Motor neuron (in vitro differentiated cells): ENCODE data around the gene DPP9. TPM values are rescaled to one million over a fixed set of nuclear protein-coding genes. Genes with fewer than 3 reads are reported as not detected.

Experiments
- ATAC-seq, 8 experiments: fragments of 200-7000 bp; cut with Tn5 transposase; replicated peaks in 6 of 8; 2 replicates each; pipeline ENCODE4 v1.8.0; 2021; ENCODE audit warnings: mild to moderate bottlenecking in 8 of 8, moderate library complexity in 8 of 8
- H3K27ac ChIP-seq, 2 donors: fragments of 250-450 bp; sonication (Bioruptor Pico); 2 replicates each; pipeline ENCODE4 v1.9.0; 2021; ENCODE audit warnings: antibody characterized with exemption in 2 of 2, mild to moderate bottlenecking in 2 of 2, moderate library complexity in 1 of 2
- H3K4me1 ChIP-seq, 2 donors: fragments of 250-450 bp; sonication (Bioruptor Pico); replicated peaks in 1 of 2; 2 replicates each; pipeline ENCODE4 v1.6.1; 2021; ENCODE audit warnings: antibody characterized with exemption in 2 of 2, mild to moderate bottlenecking in 2 of 2, moderate library complexity in 1 of 2
- H3K4me3 ChIP-seq, 5 donors: fragments of 250-450 bp; sonication (Bioruptor Pico); 2 replicates each; pipeline ENCODE4 v1.9.0; 2021; ENCODE audit warnings: antibody characterized with exemption in 5 of 5, mild to moderate bottlenecking in 5 of 5, moderate library complexity in 4 of 5
- WGBS, 10 experiments: fragments of 450-650 bp; shearing (Covaris generic); methylation state at CpG; one replicate each; pipeline ENCODE4 v1.0.0; 2022; 5-methylcytosine and 5-hydroxymethylcytosine counted together
- in situ Hi-C, 9 experiments: fragments of 400-800 bp; cut with MboI; loops; one replicate each; pipeline ENCODE4 v1.15.0; 2021; ENCODE audit warnings: low sequenced_read_pairs in 9 of 9, low pct_unique_long_range_greater_than_20kb in 2 of 9; ENCODE audit not compliant: unreplicated experiment in 9 of 9
- total RNA-seq, 8 experiments: library from RNA; unstranded; fragments of 300-600 nt; gene quantifications; 2 replicates each; pipeline versions ENCODE4 v1.2.3 to v1.2.4, GENCODE V29; 2022

The DPP9 gene
- total RNA-seq, 8 experiments from 2014 or later: 12.5 to 49.3 (median 21.2) TPM

DNA sequence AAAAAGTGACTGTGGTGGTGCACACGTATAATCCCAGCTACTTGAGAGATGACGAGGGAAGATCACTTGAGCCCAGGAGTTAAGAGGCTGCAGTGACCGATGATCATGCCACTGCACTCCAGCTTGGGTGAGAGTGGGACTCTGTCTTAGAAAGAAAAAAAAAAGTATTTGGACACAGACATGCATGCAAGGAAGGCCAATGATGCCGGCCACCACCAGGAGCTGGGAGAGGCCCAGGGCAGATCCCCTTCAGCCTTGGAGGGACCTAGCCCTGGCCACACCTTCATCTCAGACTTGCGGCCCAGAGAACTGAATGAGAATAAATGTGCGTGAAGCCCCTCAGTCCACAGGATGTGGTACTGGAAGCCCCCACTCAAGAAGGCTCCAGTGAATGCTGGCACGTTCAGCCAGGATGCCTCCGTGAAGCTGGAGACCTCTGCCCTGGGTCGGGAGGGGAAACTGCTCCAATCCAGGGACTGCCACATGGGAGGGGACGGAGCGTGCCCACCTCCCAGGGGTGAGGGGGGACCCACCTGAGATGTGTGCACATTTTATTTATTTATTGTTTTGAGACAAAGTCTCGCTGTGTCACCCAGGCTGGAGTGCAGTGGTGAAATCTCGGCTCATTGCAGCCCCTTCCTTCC is 69.7 kb downstream of the DPP9 start:
- H3K4me1 ChIP-seq: no peaks in the 10 kb centered on the region
- in situ Hi-C loops: no loop called here
- no peak overlapping the region for H3K27ac ChIP-seq
- no peak overlapping the region for H3K4me3 ChIP-seq
- peak in 2 of 8 experiments; percentile 5 to 25 for ATAC-seq
- WGBS, 10 experiments: 50 to 100% (median 87%) methylated on average over 1 to 6 of the region's 13 CpGs; no CpG with 5 or more reads in 4 of the 10 experiments

DNA sequence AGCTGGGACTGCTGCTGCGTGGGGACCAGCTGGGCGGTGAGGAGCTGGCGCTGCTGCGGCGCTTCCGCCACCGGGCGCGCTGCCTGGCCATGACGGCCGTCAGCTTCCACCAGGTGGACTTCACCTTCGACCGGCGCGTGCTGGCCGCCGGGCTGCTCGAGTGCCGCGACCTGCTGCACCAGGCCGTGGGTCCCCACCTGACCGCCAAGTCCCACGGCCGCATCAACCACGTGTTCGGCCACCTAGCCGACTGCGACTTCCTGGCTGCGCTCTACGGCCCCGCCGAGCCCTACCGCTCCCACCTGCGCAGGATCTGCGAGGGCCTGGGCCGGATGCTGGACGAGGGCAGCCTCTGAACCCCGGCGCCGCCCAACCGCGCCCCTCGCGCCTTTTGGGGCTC is 71.6 kb downstream of the DPP9 start:
- peak in 2 of 8 experiments; percentile 4 to 10 for ATAC-seq
- in situ Hi-C loops: no loop called here
- H3K4me3 ChIP-seq: no peak overlapping the region
- no peak overlapping the region for H3K27ac ChIP-seq
- 80 to 100% (median 91%) methylated on average over 1 to 16 of the region's 44 CpGs; no CpG with 5 or more reads in 6 of the 10 experiments for WGBS, 10 experiments
- H3K4me1 ChIP-seq: peaks cover 0 to 5% of the 10 kb centered on the region in 2 donors

DNA sequence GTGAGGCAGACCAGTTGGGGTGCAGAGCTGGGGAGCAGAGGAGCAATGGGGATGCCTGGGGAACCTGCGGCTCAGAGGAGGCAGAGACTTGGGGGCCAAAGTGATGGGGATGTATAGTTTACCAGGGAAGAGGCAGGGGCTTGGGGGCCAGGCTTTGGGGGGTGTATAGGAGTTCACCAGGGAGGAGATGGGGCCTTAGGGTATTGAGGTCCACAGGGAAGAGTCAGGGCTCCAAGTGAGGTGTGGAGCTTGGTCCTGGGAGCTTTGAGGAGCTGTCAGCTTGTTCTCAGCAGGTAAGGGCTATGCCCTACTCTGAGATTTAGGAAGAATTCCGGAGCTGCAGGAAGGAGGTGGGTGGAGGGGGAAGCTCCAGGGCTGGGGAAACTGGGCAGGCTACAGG is 73.5 kb downstream of the DPP9 start:
- Histone ChIP-seq H3K27ac (no peak overlapping the region), H3K4me1 (peaks cover 0 to 5% of the 10 kb centered on the region in 2 donors), H3K4me3 (no peak overlapping the region)
- WGBS, 10 experiments: 67 to 83% methylated on average over 1 of the region's 2 CpGs; no CpG with 5 or more reads in 8 of the 10 experiments
- ATAC-seq: peak in 4 of 8 experiments; percentile 2 to 10 (median 4)
- in situ Hi-C loops: no loop called here

DNA sequence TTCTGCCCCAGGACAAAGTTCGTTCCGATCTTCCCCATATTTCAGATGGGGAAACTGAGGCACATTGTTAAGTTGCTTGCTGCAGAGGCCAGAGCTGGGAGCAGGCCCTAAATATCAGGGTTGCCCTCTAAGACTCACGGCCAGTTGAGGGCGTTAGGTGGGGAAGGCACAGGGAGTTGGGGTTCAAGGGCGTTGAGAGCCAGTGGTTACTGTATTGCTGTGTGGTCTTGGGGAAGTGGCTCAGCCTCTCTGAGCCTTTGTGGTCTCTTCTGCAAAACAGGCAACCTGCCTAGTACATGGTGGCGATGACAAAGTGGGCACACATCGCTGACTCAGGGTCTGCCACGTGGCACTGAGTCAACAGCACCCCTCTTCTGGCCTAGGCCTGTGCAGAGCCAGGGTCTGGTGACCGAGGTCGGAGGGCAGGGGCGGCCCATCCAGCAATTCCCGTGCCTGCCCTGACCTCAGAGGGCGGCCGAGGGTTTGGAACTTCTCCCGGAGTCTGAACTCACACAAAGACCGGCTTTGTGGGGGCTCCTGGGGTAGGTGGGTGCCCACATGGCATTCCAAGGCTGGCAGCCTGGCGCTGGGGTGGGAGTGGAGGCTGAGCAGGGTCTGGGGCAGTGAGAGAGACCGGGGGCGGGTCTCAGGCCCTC is 74.1 kb downstream of the DPP9 start:
- peak in 4 of 8 experiments; percentile 4 to 13 (median 10) for ATAC-seq
- Histone ChIP-seq H3K4me1 (peaks cover 0 to 5% of the 10 kb centered on the region in 2 donors), H3K4me3 (no peak overlapping the region), H3K27ac (no peak overlapping the region)
- in situ Hi-C loops: loop anchor here in 1 of 9 experiments (25.0 kb wide), 1 partner anchor 387 kb away; no protein-coding TSS in a partner anchor
- 82 to 100% (median 95%) methylated on average over 1 to 5 of the region's 19 CpGs; no CpG with 5 or more reads in 4 of the 10 experiments for WGBS, 10 experiments

DNA sequence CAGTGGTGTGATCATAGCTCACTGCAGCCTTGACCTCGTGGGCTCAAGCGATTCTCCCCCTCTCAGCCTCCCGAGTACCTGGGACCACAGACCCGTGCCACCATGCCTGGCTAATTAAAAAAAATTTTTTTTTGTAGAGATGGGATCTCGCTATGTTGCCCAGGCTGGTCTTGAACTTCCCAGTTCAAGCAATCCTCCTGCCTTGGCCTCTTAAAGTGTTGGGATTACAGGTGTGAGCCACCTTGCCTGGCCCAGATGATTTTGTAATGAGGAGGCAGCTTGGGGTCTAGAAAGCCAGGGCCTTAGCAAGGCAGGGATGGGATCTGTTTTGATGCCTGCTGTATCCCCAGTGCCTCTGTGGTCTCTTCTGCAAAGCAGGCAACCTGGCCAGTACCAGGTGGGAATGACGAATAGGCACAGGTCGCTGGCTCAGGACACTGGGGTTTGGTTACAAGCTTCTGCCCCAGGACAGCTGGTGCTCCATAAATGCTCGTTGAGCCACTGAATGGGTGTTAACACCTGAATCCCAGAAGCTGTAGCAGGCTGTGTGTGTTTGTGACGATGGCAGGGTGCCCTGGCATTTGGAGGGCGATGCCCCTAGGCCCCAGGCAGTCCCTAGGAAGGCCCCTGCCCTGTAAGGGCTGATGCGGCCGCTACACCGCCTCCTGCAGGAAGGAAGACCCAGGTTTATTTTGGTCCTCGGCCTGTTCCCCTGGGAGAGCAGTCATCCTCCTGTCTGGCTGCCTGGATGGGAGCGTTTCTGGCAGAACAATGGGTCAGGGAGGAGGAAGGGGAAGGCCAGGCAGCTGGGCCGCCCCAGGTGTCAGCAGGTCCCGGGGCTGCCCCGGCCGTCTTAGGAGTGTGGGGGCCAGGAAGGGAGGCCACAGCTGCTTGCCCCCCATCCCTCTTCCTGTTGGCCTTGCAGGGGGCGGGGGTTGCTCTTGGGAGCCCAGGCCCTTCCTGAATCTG is 75.7 kb downstream of the DPP9 start:
- Histone ChIP-seq H3K4me3 (no peak overlapping the region), H3K4me1 (peaks cover 0 to 5% of the 10 kb centered on the region in 2 donors), H3K27ac (peak overlapping the region in 1 of 2 donors; percentile 37)
- WGBS, 10 experiments: 40 to 100% (median 83%) methylated on average over 1 to 7 of the region's 20 CpGs; no CpG with 5 or more reads in 3 of the 10 experiments
- in situ Hi-C loops: loop anchor here in 1 of 9 experiments (25.0 kb wide), 1 partner anchor 386 kb away; no protein-coding TSS in a partner anchor
- peak in 3 of 8 experiments; percentile 7 to 11 (median 11) for ATAC-seq

DNA sequence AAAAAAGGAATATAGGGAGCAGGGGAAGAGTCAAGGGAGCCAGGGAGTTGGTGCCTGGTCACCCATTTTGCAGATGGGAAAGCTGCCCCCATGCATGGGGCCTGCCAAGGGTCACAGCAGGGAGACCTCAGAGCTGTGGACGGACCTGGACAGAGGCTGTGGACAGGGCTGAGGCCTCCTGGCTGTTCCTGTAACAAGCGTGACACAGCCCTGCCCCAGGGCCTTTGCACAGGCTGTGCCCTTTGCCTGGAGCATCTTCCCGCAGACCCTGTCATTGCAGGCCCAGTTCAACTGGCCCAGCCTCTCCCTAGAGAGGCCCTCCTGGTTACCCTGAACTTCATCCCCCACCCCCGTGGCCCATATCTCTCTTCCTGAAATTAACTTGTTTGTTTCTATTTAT is 77.9 kb downstream of the DPP9 start:
- no peak overlapping the region for H3K27ac ChIP-seq
- peaks cover 0 to 5% of the 10 kb centered on the region in 2 donors for H3K4me1 ChIP-seq
- 10 to 100% (median 67%) methylated on average over 1 to 3 of the region's 4 CpGs; no CpG with 5 or more reads in 4 of the 10 experiments for WGBS, 10 experiments
- no peak for ATAC-seq
- no peak overlapping the region for H3K4me3 ChIP-seq
- in situ Hi-C loops: loop anchor here in 1 of 9 experiments (25.0 kb wide), 1 partner anchor 383 kb away; no protein-coding TSS in a partner anchor

DNA sequence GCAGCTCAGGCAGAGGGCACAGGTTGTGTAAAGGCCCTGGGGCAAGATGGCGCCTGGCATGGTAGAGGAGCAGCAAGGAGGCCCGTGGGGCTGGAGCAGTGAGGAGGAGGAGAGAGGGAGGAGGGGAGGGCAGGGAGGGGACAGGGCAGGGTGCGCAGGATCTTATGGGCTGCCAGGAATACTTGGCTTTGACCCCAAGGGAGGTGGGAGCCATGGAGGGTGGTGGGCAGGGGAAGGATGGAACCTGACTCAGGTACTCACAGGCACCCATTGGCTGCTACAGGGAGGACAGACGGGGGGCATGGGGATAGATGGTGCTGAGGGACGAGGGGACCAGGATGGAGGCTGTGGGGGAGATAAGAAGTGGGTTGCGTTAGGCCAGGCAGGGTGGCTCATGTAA is 81.0 kb downstream of the DPP9 start:
- H3K4me1 ChIP-seq: peaks cover 0 to 5% of the 10 kb centered on the region in 2 donors
- H3K4me3 ChIP-seq: no peak overlapping the region
- 70% methylated on average over 2 of the region's 6 CpGs; no CpG with 5 or more reads in 9 of the 10 experiments for WGBS, 10 experiments
- in situ Hi-C loops: loop anchor here in 1 of 9 experiments (25.0 kb wide), 1 partner anchor 380 kb away; no protein-coding TSS in a partner anchor
- H3K27ac ChIP-seq: no peak overlapping the region
- ATAC-seq: no peak

DNA sequence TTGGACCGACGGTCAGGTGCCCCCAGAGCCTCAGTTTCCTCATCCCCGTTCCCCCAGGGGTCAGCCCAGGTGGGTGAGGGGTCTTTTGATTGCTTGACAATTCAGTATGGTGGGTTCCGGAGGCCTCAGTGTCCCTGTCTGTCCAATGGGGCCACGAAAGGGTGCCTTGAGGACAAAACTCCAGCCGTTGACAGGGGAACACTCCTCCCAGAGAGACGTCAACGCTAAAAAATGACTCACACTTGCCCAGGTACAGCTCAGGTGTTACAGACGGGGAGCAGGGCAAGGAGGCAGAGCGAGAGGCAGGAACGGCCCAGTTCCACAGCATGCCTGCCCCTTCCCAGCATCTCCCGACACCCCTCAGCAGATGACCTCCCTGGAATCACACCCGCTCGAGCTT is 82.5 kb downstream of the DPP9 start:
- in situ Hi-C loops: loop anchor here in 1 of 9 experiments (25.0 kb wide), 1 partner anchor 379 kb away; no protein-coding TSS in a partner anchor
- H3K4me3 ChIP-seq: no peak overlapping the region
- peaks cover 0 to 5% of the 10 kb centered on the region in 2 donors for H3K4me1 ChIP-seq
- 60 to 100% (median 90%) methylated on average over 1 to 5 of the region's 14 CpGs; no CpG with 5 or more reads in 3 of the 10 experiments for WGBS, 10 experiments
- no peak for ATAC-seq
- no peak overlapping the region for H3K27ac ChIP-seq

DNA sequence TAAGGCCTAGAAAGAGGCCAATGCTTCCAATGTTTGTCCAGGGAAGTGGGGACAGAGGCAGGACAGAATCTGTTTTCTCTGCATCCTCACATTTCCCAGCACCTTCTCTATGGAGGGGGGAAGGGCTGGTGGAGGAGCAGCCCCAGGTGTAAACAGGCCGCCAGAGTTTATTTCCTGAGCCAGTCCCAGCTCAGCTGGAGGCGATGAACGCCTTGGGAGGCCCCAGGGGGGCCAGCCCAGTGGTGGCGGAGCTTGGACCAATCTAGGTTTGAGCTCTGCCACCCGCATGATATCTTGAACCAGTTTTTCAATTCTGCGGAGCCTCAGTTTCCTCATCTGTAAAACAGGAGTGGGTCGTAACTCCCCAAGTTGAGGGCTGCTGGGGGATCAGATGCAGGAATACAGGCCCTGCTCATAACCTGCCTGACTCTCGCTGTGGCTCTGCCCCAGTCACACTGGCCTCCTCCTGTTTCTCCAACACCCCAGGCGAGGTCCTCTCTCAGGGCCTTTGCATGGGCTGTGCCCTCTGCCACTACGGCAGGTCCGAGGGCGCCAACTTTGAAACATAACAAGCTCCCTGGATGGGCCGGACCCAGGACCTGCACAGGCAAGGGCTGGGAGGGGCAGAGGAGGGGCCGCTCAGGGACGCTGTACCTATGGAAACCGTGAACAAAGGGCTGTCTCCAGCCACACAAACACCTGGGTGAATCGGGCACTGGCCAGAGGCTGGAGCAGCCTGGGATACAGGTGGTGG is 83.2 kb downstream of the DPP9 start:
- peak overlapping the region in 1 of 5 donors; percentile 44 for H3K4me3 ChIP-seq
- no peak overlapping the region for H3K27ac ChIP-seq
- in situ Hi-C loops: loop anchor here in 1 of 9 experiments (25.0 kb wide), 1 partner anchor 378 kb away; no protein-coding TSS in a partner anchor
- peaks cover 0 to 12% of the 10 kb centered on the region in 2 donors for H3K4me1 ChIP-seq
- WGBS, 10 experiments: 81 to 100% (median 100%) methylated on average over 1 to 6 of the region's 17 CpGs; no CpG with 5 or more reads in 5 of the 10 experiments
- no peak for ATAC-seq

DNA sequence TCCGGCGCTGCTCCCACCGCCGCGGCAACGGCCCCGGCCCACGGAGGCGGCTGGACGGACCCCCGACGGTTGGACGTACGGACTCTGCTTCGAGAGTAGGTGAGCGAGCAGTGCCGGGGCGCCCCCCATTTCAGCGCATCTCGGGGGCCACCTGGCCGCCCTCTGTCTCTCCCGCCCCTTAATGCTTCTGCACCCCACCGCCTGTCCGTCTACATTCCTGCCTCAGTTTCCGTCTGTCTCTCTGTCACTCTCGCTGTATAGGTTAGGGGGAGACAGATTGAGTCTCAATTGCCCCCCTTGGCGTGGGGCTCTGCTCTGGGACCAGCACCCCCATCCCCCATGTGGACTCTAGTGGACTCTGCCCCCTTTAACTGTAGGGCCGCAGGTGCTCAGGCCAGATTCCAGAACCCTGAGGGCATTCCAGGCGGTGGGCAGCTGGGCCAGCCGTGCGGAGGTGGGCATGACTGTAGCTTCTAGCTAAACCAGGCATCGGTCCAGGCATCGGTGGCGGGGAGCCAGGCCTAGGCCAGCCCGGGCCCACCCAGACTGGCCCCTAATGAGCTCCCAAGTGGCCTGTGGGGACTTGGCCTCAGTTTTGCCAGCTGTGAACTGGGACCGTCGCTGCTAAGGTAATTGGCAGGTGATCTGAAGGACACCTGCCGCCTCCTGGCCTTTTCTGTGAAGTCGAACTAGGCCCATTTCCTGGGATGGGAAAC is 84.0 kb downstream of the DPP9 start:
- 40 to 100% (median 80%) methylated on average over 1 to 5 of the region's 39 CpGs; no CpG with 5 or more reads in 5 of the 10 experiments for WGBS, 10 experiments
- peaks cover 0 to 13% of the 10 kb centered on the region in 2 donors for H3K4me1 ChIP-seq
- H3K4me3 ChIP-seq: peak overlapping the region; percentile 40 to 65 (median 48)
- in situ Hi-C loops: loop anchor here in 4 of 9 experiments (10.0 to 25.0 kb wide), 2 partner anchors 65 to 377 kb away; no protein-coding TSS in a partner anchor
- H3K27ac ChIP-seq: no peak overlapping the region
- no peak for ATAC-seq
